Calu3 (cell line): ENCODE measurements around the gene FYCO1. TPM values are rescaled to one million over a fixed set of nuclear protein-coding genes. Genes with fewer than 3 reads are reported as not detected.

ENCODE experiments used
- BruUV-seq: library from RNA; stranded (reverse); fragments of 400-500 nt; replicated peaks from 2 replicates; lab custom pipeline; 2021; lab: Mats Ljungman, UMichigan
- CTCF ChIA-PET: fragments of 300-600 bp; sonication (Branson Sonifier 250); formaldehyde crosslinking; loops from one replicate; lab custom pipeline; 2022; ENCODE audit warnings: antibody characterized with exemption; lab: Charles Lee
- DNase-seq: peaks from one replicate; pipeline ENCODE4 v3.0.0; 2022
- H3K27ac Mint-ChIP-seq: one replicate; pipeline ENCODE4 v1.8.0; 2022; ENCODE audit warnings: mixed read lengths; ENCODE audit not compliant: unreplicated experiment
- H3K27me3 Mint-ChIP-seq: one replicate; pipeline ENCODE4 v1.8.0; 2022; ENCODE audit warnings: mixed read lengths; ENCODE audit not compliant: unreplicated experiment
- H3K36me3 Mint-ChIP-seq: one replicate; pipeline ENCODE4 v1.8.0; 2022; ENCODE audit warnings: mild to moderate bottlenecking, moderate library complexity, mixed read lengths; ENCODE audit not compliant: insufficient read depth, unreplicated experiment
- H3K4me1 Mint-ChIP-seq: one replicate; pipeline ENCODE4 v1.8.0; 2022; ENCODE audit warnings: mild to moderate bottlenecking, low read depth, mixed read lengths; ENCODE audit not compliant: unreplicated experiment
- H3K4me3 Mint-ChIP-seq: one replicate; pipeline ENCODE4 v1.8.0; 2022; ENCODE audit warnings: mild to moderate bottlenecking, low read depth, moderate library complexity, mixed read lengths; ENCODE audit not compliant: unreplicated experiment
- H3K9me3 Mint-ChIP-seq: one replicate; pipeline ENCODE4 v1.8.0; 2022; ENCODE audit warnings: low read depth, mixed read lengths; ENCODE audit not compliant: unreplicated experiment
- intact Hi-C: fragments of 100-400 bp; cut with micrococcal nuclease; formaldehyde crosslinking; loops from one replicate; pipeline ENCODE4 v1.10.0; 2022; ENCODE audit not compliant: unreplicated experiment
- total RNA-seq: library from RNA; stranded (reverse); gene quantifications from 2 replicates; pipeline ENCODE4 v1.2.3, GENCODE V29; 2022
- TF ChIP-seq, protein P1 (sequence below): fragments of 200-600 bp; IDR thresholded peaks from one replicate; pipeline ENCODE4 v1.8.0; 2022; ENCODE audit warnings: antibody characterized with exemption; ENCODE audit not compliant: unreplicated experiment

FYCO1 gene
- total RNA-seq, 1 experiment from 2014 or later = 24.5 TPM

GRCh38 chr3:45976191-45977091, 19.2 kb downstream of the FYCO1 start:
- Mint-ChIP-seq H3K4me1 (peaks cover 11% of the 10 kb centered on the region), H3K9me3 (no peaks in the 10 kb centered on the region), H3K36me3 (peaks cover 20% of the 10 kb centered on the region), H3K27ac (no peak overlapping the region), H3K27me3 (no peaks in the 10 kb centered on the region), H3K4me3 (no peak overlapping the region)
- TF ChIP-seq, protein P1, sequence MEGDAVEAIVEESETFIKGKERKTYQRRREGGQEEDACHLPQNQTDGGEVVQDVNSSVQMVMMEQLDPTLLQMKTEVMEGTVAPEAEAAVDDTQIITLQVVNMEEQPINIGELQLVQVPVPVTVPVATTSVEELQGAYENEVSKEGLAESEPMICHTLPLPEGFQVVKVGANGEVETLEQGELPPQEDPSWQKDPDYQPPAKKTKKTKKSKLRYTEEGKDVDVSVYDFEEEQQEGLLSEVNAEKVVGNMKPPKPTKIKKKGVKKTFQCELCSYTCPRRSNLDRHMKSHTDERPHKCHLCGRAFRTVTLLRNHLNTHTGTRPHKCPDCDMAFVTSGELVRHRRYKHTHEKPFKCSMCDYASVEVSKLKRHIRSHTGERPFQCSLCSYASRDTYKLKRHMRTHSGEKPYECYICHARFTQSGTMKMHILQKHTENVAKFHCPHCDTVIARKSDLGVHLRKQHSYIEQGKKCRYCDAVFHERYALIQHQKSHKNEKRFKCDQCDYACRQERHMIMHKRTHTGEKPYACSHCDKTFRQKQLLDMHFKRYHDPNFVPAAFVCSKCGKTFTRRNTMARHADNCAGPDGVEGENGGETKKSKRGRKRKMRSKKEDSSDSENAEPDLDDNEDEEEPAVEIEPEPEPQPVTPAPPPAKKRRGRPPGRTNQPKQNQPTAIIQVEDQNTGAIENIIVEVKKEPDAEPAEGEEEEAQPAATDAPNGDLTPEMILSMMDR = no peak
- no peak for DNase-seq
- intact Hi-C loops = no loop called here
- CTCF ChIA-PET = no interaction called here
- no TSS peak for BruUV-seq

DNA sequence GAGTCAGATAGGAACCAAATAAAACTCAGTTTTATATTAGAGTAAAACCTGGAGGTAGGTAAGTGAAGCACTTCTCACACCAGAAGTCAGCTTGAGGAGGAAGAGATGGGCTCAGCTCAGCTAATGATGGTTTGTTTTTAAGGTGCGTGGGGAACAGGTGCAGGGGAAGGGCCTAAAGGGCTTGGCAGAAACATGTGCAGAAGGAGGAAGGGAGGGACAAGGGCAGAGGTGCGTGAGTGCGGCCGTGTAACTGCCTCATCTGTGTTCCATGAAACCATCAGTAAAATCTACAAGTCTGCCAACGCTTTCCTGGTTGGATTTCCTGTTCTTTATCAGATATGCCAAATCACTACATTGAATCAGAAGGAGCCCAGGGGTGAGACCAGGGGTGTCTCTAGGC, 19.9 kb downstream of the FYCO1 start:
- Mint-ChIP-seq H3K9me3 (no peaks in the 10 kb centered on the region), H3K27ac (no peak overlapping the region), H3K27me3 (no peaks in the 10 kb centered on the region), H3K4me1 (peaks cover 11% of the 10 kb centered on the region), H3K36me3 (peaks cover 20% of the 10 kb centered on the region), H3K4me3 (no peak overlapping the region)
- intact Hi-C loops = no loop called here
- BruUV-seq = no TSS peak
- TF ChIP-seq, protein P1 = no peak
- CTCF ChIA-PET = no interaction called here
- DNase-seq = no peak

GRCh38 chr3:45974686-45975085, 20.9 kb downstream of the FYCO1 start:
- no peak for DNase-seq
- intact Hi-C loops = no loop called here
- H3K27ac Mint-ChIP-seq = no peak overlapping the region
- BruUV-seq = no TSS peak
- H3K36me3 Mint-ChIP-seq = peaks cover 17% of the 10 kb centered on the region
- TF ChIP-seq, protein P1 = no peak
- CTCF ChIA-PET = interaction anchor here (0.6 kb wide), 1 partner anchor 104 kb away, joined by 3 read pairs; no protein-coding TSS in a partner anchor
- H3K4me1 Mint-ChIP-seq = peaks cover 11% of the 10 kb centered on the region
- H3K9me3 Mint-ChIP-seq = no peaks in the 10 kb centered on the region
- no peak overlapping the region for H3K4me3 Mint-ChIP-seq
- H3K27me3 Mint-ChIP-seq = no peaks in the 10 kb centered on the region

GRCh38 chr3:45972534-45973402, 22.9 kb downstream of the FYCO1 start:
- no peak overlapping the region for H3K4me3 Mint-ChIP-seq
- DNase-seq = no peak
- no peak overlapping the region for H3K27ac Mint-ChIP-seq
- TF ChIP-seq, protein P1 = no peak
- intact Hi-C loops = no loop called here
- peaks cover 11% of the 10 kb centered on the region for H3K36me3 Mint-ChIP-seq
- H3K4me1 Mint-ChIP-seq = no peaks in the 10 kb centered on the region
- H3K27me3 Mint-ChIP-seq = no peaks in the 10 kb centered on the region
- CTCF ChIA-PET = interaction anchor here (0.6 kb wide), 1 partner anchor 762 kb away, joined by 3 read pairs; no protein-coding TSS in a partner anchor
- no TSS peak for BruUV-seq
- H3K9me3 Mint-ChIP-seq = no peaks in the 10 kb centered on the region
